GM10266 (cell line): ENCODE measurements around the gene FAM181B.

ENCODE experiments used
- DNase-seq: peaks from one replicate; pipeline ENCODE4 v3.0.0; 2012; ENCODE audit errors: extremely low spot score
- TF ChIP-seq, protein P1 (sequence below): IDR thresholded peaks from 2 replicates; pipeline ENCODE4 v1.5.1; 2012; ENCODE audit warnings: mild to moderate bottlenecking, low read depth; ENCODE audit not compliant: control insufficient read depth, insufficient read depth; ENCODE audit errors: missing control alignments

Gene FAM181B

GRCh38 chr11:82722231-82722630 is 11.4 kb downstream of the FAM181B start:
- DNase-seq, result no peak
- TF ChIP-seq, protein P1, sequence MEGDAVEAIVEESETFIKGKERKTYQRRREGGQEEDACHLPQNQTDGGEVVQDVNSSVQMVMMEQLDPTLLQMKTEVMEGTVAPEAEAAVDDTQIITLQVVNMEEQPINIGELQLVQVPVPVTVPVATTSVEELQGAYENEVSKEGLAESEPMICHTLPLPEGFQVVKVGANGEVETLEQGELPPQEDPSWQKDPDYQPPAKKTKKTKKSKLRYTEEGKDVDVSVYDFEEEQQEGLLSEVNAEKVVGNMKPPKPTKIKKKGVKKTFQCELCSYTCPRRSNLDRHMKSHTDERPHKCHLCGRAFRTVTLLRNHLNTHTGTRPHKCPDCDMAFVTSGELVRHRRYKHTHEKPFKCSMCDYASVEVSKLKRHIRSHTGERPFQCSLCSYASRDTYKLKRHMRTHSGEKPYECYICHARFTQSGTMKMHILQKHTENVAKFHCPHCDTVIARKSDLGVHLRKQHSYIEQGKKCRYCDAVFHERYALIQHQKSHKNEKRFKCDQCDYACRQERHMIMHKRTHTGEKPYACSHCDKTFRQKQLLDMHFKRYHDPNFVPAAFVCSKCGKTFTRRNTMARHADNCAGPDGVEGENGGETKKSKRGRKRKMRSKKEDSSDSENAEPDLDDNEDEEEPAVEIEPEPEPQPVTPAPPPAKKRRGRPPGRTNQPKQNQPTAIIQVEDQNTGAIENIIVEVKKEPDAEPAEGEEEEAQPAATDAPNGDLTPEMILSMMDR, result no peak

DNA sequence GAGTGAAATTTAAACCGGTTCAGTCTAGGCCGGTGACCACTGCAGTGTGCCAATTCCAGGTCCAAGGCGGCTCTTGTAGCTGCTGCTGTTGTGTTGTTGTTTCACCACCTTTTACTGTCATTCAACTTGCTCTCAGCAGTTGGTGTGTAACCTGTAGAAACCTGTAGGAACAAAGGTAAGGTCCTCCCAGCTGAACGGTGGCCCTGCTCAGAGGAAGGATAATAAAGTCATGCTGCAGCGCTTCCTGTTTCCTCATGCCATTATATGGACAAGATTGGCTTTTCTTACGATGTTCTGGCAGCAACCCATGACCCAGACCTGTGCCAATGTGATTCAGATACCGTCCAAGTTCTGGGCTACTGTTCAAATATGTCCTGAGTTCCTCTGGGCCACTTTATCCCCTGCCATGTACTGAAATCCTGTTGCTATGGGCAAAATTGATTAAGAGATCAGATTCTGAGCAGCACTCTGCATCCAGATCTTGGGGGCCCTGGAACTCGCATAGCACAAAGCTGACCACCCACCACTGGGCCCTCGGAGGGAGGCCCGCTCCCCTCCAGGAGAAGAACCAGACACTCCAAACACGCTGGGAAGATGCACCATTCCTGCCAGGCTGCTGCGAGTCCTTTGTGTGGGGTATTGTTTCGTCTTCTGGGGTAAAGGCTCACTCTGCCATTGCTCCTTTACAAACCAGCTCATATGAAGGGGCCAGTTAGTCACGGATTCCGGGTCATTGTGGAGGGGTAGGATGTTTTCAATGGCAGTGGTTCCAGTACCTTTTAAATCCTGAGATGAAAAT is 13.2 kb downstream of the FAM181B start:
- TF ChIP-seq, protein P1, result no peak

DNA sequence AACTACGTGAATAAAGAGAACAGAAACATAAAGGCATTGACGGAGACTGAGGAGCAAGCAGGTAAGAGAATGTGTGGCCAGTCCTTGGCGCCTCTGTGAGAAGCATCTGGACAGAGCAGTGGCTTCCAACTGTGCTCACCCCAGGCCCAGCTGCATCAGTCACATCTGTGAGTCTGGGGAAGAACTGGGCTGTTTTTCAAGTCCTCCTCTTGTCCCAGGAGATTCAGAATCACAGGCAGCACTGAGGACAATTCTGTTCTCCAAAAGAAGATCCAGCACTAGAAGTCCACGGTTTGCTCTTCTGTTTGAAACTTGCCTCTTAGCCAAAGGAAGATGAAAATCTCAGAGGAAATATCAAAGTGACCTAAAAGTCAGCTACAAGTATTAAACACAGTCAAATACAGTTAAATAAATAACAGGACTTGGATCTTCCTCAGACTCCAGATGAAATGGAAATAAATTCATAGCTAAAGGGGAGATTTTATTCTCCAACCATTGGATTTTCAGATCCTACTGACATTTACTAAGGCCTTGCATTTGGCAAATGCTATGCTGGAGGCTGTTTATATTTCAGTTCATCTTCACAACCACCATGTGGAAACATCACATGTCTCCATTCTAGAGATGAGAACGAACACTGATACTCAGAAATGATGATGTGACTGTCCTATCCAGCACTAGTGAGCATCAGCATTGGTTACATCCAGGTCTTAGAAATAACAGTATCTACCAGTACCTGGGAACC is 14.1 kb downstream of the FAM181B start:
- TF ChIP-seq, protein P1, result no peak
- DNase-seq, result no peak

More for the DNA sequence above, 13.2 kb downstream of the FAM181B start:
- no peak for DNase-seq

GRCh38 chr11:82718821-82719220 is 14.8 kb downstream of the FAM181B start:
- TF ChIP-seq, protein P1, result no peak
- DNase-seq, result no peak

DNA sequence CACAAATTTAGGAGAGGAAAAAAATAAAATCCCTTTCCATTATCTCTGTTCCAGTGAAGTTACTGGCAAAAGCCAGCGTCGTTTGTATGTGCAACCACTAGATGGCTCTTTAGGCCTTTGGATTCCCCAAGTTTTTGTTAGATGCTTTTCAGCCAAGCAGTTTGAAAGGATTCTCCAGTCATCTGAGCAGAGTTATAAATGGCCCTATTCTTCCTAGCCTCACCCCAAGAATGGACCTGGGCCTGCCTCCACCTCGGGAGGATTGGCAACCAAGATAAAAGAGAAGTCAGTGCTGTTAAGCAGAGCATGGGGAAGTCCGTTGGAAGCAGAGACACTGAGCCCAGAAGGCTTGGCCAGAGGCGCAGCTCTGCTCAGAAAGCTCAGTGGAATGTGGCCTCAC is 15.4 kb downstream of the FAM181B start:
- DNase-seq, result peak; percentile 45
- TF ChIP-seq, protein P1, result peak; percentile 63

DNA sequence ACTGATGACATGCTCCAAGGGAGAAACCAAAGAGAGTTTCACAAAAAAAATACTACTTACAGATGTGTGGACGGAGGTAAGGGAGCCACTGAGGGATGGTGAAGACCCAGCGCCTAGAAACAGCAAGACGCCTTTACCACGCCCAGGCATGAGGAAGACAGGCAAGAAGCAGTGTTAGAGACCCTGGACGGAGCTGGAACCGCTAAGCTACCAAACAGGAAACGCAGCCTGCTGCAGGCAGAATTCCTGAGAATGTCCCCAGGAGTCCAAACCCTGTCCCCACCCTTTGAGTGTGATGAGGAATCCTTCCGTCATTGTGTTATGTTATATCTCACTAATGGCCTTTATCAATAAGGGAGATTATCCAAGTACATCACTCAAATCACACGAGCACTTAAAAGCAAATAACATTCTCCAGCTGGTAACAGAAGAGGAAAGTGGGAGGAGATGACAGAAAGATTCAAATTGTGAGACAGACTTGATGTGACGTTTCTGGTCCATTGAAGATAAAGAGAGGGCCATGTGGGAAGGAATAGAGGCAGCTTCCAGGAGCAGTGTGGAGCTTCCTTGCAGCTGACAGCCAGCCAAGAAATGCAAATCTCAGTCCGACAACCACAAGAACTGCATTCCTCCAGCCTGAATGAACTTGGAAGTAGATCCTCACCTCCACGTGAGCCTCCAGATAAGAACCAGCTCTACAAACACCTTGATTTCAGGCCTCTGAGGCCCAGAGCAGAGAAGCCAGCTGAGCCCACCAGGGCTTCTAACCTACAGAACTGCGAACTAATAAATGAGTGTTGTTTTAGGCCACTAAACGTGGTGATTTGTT is 19.1 kb downstream of the FAM181B start:
- TF ChIP-seq, protein P1, result no peak
- DNase-seq, result no peak
